AG04450 (cell line): ENCODE measurements around the gene RPL36. TPM values are rescaled to one million over a fixed set of nuclear protein-coding genes. Genes with fewer than 3 reads are reported as not detected.

Source experiments
- CTCF ChIA-PET: fragments of 300-600, 350-600 bp; formaldehyde crosslinking; extraction: SDS; loops from one replicate; lab custom pipeline; 2022; ENCODE audit warnings: antibody characterized with exemption, inconsistent platforms; lab: Charles Lee
- POLR2A ChIA-PET: fragments of 350-600 bp; formaldehyde crosslinking; extraction: SDS; loops from one replicate; lab custom pipeline; 2021; ENCODE audit warnings: antibody characterized with exemption, inconsistent platforms; lab: Yijun Ruan, JAX
- DNase-seq: peaks from one replicate; pipeline ENCODE4 v3.0.0-alpha.2; 2011; ENCODE audit warnings: low read depth, low spot score
- H3K27ac ChIP-seq: one replicate; pipeline ENCODE4 v1.5.1; 2012; ENCODE audit warnings: low read depth, low read length, control low read depth
- H3K27me3 ChIP-seq: one replicate; pipeline ENCODE4 v1.6.0; 2012; ENCODE audit warnings: low read length; ENCODE audit not compliant: control insufficient read depth, insufficient read depth
- H3K4me3 ChIP-seq: 2 replicates; pipeline ENCODE4 v1.5.1; 2011; ENCODE audit warnings: mild to moderate bottlenecking, low read depth, low read length, control low read depth
- H3K9me3 ChIP-seq: 2 replicates; pipeline ENCODE4 v1.5.1; 2012; ENCODE audit warnings: low read length; ENCODE audit not compliant: control insufficient read depth, insufficient read depth
- CTCF ChIP-seq: IDR thresholded peaks from 2 replicates; pipeline ENCODE4 v1.5.1; 2011; ENCODE audit warnings: low read depth, low read length, control low read depth, inconsistent platforms
- polyA plus RNA-seq: library from polyadenylated mRNA; depleted of rRNA; stranded (reverse); fragments of >200 nt; gene quantifications from 2 replicates; pipeline ENCODE4 v1.2.3, GENCODE V29; 2011

RPL36 gene
- polyA plus RNA-seq, 1 experiment = 478 TPM

- H3K4me3 ChIP-seq = peak within 1 kb of the TSS; percentile 96
- peak within 1 kb of the TSS; percentile 81 for H3K27ac ChIP-seq
- DNase-seq = peak; percentile 97
- H3K27me3 ChIP-seq = no peaks in the 10 kb centered on the region
- ChIA-PET POLR2A (no interaction called here), CTCF (no interaction called here)
- peaks cover 4% of the 10 kb centered on the region; the same call in 1 of the 2 replicates for H3K9me3 ChIP-seq
- TF ChIP-seq CTCF = no peak
These were observed 9.4 kb upstream of the RPL36 start, which contains the start of the genes HSD11B1L and MICOS13 for GRCh38 chr19:5680437-5681368. HSD11B1L (plus strand) TSS chr19:5681027; CDS start chr19:5684833, 3,806 bp downstream. MICOS13 (minus strand) TSS chr19:5680516; CDS start chr19:5680486, 30 bp downstream.

- ChIA-PET CTCF (interaction anchor here (1.0 kb wide), 1 partner anchor 8 kb away, joined by 5 read pairs; no protein-coding TSS in a partner anchor), POLR2A (interaction anchor here (0.5 kb wide), 2 partner anchors 33 to 39 kb away, joined by 4 to 15 read pairs; partner anchors contain the start of genes CATSPERD and LONP1)
- peak overlapping the region; percentile 96 for H3K4me3 ChIP-seq
These were observed 8.5 kb upstream of the RPL36 start for GRCh38 chr19:5681391-5682106.

GRCh38 chr19:5682107-5682482, 8.0 kb upstream of the RPL36 start:
- no peak for TF ChIP-seq CTCF
- Histone ChIP-seq H3K4me3 (no peak overlapping the region), H3K27me3 (no peaks in the 10 kb centered on the region), H3K27ac (no peak overlapping the region), H3K9me3 (peaks cover 5% of the 10 kb centered on the region; the same call in 1 of the 2 replicates)
- DNase-seq = no peak
- ChIA-PET CTCF (interaction anchor here (1.0 kb wide), 1 partner anchor 8 kb away, joined by 5 read pairs; no protein-coding TSS in a partner anchor), POLR2A (interaction anchor here (0.5 kb wide), 1 partner anchor 38 kb away, joined by 15 read pairs; the partner anchor contains the start of genes CATSPERD and LONP1)

More at GRCh38 chr19:5681391-5682106, 8.5 kb upstream of the RPL36 start:
- Histone ChIP-seq H3K9me3 (peaks cover 4% of the 10 kb centered on the region; the same call in 1 of the 2 replicates), H3K27ac (no peak overlapping the region), H3K27me3 (no peaks in the 10 kb centered on the region)
- no peak for DNase-seq
- no peak for TF ChIP-seq CTCF

- POLR2A ChIA-PET = interaction anchor here (0.6 kb wide), 1 partner anchor 22 kb away, joined by 10 read pairs; no protein-coding TSS in a partner anchor
- Histone ChIP-seq H3K9me3 (peaks cover 14% of the 10 kb centered on the region; the same call in 1 of the 2 replicates), H3K4me3 (no peak overlapping the region), H3K27ac (no peak overlapping the region), H3K27me3 (no peaks in the 10 kb centered on the region)
- TF ChIP-seq CTCF = no peak
- CTCF ChIA-PET = interaction anchor here (0.7 kb wide), 1 partner anchor 191 kb away, joined by 8 read pairs; no protein-coding TSS in a partner anchor
- no peak for DNase-seq
These were observed 6.8 kb upstream of the RPL36 start for GRCh38 chr19:5683177-5683886.
